ENCODE data around the gene MS4A4E. TPM values are rescaled to one million over a fixed set of nuclear protein-coding genes. Genes with fewer than 3 reads are reported as not detected.

The MS4A4E gene
- total and polyA plus RNA-seq, 2 experiments from 2014 or later: not detected

DNA sequence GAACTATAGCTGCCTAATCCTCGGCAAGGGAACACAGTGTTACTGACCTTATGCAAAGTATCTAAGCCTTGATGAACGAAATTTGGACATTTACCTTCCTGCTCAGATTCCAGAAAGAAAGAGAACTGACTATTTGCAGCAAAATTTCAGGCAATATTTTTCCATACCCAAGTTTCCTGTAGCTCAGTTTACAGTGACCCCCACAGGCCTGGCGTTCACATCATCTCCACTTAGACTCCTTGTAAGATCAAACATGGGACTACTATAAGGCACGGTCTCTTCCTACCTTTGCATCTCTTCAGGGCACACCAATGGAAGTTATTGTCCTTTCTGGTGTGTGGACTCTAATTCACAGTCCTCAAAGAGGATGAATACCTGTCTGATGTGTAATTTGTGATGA, 81.2 kb downstream of the MS4A4E start (continued):
- TF ChIP-seq EZH2 (IDR thresholded peaks at IDR 0.05; ENCODE audit: low read depth, unreplicated experiment): no peak
- TF ChIP-seq, protein P1, sequence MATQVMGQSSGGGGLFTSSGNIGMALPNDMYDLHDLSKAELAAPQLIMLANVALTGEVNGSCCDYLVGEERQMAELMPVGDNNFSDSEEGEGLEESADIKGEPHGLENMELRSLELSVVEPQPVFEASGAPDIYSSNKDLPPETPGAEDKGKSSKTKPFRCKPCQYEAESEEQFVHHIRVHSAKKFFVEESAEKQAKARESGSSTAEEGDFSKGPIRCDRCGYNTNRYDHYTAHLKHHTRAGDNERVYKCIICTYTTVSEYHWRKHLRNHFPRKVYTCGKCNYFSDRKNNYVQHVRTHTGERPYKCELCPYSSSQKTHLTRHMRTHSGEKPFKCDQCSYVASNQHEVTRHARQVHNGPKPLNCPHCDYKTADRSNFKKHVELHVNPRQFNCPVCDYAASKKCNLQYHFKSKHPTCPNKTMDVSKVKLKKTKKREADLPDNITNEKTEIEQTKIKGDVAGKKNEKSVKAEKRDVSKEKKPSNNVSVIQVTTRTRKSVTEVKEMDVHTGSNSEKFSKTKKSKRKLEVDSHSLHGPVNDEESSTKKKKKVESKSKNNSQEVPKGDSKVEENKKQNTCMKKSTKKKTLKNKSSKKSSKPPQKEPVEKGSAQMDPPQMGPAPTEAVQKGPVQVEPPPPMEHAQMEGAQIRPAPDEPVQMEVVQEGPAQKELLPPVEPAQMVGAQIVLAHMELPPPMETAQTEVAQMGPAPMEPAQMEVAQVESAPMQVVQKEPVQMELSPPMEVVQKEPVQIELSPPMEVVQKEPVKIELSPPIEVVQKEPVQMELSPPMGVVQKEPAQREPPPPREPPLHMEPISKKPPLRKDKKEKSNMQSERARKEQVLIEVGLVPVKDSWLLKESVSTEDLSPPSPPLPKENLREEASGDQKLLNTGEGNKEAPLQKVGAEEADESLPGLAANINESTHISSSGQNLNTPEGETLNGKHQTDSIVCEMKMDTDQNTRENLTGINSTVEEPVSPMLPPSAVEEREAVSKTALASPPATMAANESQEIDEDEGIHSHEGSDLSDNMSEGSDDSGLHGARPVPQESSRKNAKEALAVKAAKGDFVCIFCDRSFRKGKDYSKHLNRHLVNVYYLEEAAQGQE (IDR thresholded peaks at IDR 0.05; ENCODE audit: unreplicated experiment): no peak
- TF ChIP-seq STAT1 (IDR thresholded peaks at IDR 0.05; ENCODE audit: unreplicated experiment): no peak
- no peak for TF ChIP-seq ZNF331 (CRISPR knock-in tag; IDR thresholded peaks at IDR 0.05; ENCODE audit: low read depth)

- Mint-ChIP-seq H3K4me1 (no peaks in the 10 kb centered on the region), H3K27me3 (ENCODE audit: insufficient read depth, low read depth, poor library complexity) (no peaks in the 10 kb centered on the region), H3K4me3 (no peak overlapping the region), H3K9me3 (peaks cover 11% of the 10 kb centered on the region; the same call in 2 of the 3 replicates), H3K36me3 (ENCODE audit: low read depth) (no peaks in the 10 kb centered on the region), H3K27ac (no peak overlapping the region)
- Histone ChIP-seq H2AFZ (no peak overlapping the region), H3K27ac (ENCODE audit: low read depth) (no peak overlapping the region), H4K20me1 (replicated peaks; ENCODE audit: insufficient read depth) (no peaks in the 10 kb centered on the region), H3K4me2 (no peak overlapping the region), H3K27me3 (ENCODE audit: insufficient read depth) (no peaks in the 10 kb centered on the region), H3K4me3 (no peak overlapping the region), H3K36me3 (ENCODE audit: insufficient read depth) (no peaks in the 10 kb centered on the region), H3K79me2 (replicated peaks; ENCODE audit: insufficient read depth) (no peaks in the 10 kb centered on the region), H3K9me2 (ENCODE audit: insufficient read depth) (no peaks in the 10 kb centered on the region), H3K4me1 (ENCODE audit: insufficient read depth) (no peaks in the 10 kb centered on the region), H3F3A (replicated peaks; ENCODE audit: low read depth) (no peaks in the 10 kb centered on the region)
- ATAC-seq (no peak), DNase-seq (ENCODE audit: low spot score) (no peak)
- no peak for TF ChIP-seq CREB1 (CRISPR knock-in tag; IDR thresholded peaks at IDR 0.05; ENCODE audit: low read depth)
Observed at GRCh38 chr11:60161107-60161506, 81.8 kb downstream of the MS4A4E start.

- no peaks in the 10 kb centered on the region for H3K4me1 Mint-ChIP-seq
- no peaks in the 10 kb centered on the region for H4K20me1 ChIP-seq (replicated peaks; ENCODE audit: insufficient read depth)
- H3K4me3 ChIP-seq: no peak overlapping the region
- H3K4me1 ChIP-seq (ENCODE audit: insufficient read depth): no peaks in the 10 kb centered on the region
- no peak overlapping the region for H3K4me3 Mint-ChIP-seq
- H3K4me2 ChIP-seq: no peak overlapping the region
- no peaks in the 10 kb centered on the region for H3K36me3 Mint-ChIP-seq (ENCODE audit: low read depth)
- H3K27me3 ChIP-seq (ENCODE audit: insufficient read depth): no peaks in the 10 kb centered on the region
- H3K36me3 ChIP-seq (ENCODE audit: insufficient read depth): no peaks in the 10 kb centered on the region
- no peak for ATAC-seq
- peak overlapping the region; percentile 44; the same call in 1 of the 2 replicates for H2AFZ ChIP-seq
- no peak overlapping the region for H3K27ac Mint-ChIP-seq
- H3K27me3 Mint-ChIP-seq (ENCODE audit: insufficient read depth, low read depth, poor library complexity): no peaks in the 10 kb centered on the region
- H3K27ac ChIP-seq (ENCODE audit: low read depth): no peak overlapping the region
- H3F3A ChIP-seq (replicated peaks; ENCODE audit: low read depth): no peaks in the 10 kb centered on the region
- peaks cover 2% of the 10 kb centered on the region; the same call in 2 of the 3 replicates for H3K9me3 Mint-ChIP-seq
- no peaks in the 10 kb centered on the region for H3K9me2 ChIP-seq (ENCODE audit: insufficient read depth)
- H3K79me2 ChIP-seq (replicated peaks; ENCODE audit: insufficient read depth): no peaks in the 10 kb centered on the region
- no peak for DNase-seq (ENCODE audit: low spot score)
- TF ChIP-seq, protein P2, sequence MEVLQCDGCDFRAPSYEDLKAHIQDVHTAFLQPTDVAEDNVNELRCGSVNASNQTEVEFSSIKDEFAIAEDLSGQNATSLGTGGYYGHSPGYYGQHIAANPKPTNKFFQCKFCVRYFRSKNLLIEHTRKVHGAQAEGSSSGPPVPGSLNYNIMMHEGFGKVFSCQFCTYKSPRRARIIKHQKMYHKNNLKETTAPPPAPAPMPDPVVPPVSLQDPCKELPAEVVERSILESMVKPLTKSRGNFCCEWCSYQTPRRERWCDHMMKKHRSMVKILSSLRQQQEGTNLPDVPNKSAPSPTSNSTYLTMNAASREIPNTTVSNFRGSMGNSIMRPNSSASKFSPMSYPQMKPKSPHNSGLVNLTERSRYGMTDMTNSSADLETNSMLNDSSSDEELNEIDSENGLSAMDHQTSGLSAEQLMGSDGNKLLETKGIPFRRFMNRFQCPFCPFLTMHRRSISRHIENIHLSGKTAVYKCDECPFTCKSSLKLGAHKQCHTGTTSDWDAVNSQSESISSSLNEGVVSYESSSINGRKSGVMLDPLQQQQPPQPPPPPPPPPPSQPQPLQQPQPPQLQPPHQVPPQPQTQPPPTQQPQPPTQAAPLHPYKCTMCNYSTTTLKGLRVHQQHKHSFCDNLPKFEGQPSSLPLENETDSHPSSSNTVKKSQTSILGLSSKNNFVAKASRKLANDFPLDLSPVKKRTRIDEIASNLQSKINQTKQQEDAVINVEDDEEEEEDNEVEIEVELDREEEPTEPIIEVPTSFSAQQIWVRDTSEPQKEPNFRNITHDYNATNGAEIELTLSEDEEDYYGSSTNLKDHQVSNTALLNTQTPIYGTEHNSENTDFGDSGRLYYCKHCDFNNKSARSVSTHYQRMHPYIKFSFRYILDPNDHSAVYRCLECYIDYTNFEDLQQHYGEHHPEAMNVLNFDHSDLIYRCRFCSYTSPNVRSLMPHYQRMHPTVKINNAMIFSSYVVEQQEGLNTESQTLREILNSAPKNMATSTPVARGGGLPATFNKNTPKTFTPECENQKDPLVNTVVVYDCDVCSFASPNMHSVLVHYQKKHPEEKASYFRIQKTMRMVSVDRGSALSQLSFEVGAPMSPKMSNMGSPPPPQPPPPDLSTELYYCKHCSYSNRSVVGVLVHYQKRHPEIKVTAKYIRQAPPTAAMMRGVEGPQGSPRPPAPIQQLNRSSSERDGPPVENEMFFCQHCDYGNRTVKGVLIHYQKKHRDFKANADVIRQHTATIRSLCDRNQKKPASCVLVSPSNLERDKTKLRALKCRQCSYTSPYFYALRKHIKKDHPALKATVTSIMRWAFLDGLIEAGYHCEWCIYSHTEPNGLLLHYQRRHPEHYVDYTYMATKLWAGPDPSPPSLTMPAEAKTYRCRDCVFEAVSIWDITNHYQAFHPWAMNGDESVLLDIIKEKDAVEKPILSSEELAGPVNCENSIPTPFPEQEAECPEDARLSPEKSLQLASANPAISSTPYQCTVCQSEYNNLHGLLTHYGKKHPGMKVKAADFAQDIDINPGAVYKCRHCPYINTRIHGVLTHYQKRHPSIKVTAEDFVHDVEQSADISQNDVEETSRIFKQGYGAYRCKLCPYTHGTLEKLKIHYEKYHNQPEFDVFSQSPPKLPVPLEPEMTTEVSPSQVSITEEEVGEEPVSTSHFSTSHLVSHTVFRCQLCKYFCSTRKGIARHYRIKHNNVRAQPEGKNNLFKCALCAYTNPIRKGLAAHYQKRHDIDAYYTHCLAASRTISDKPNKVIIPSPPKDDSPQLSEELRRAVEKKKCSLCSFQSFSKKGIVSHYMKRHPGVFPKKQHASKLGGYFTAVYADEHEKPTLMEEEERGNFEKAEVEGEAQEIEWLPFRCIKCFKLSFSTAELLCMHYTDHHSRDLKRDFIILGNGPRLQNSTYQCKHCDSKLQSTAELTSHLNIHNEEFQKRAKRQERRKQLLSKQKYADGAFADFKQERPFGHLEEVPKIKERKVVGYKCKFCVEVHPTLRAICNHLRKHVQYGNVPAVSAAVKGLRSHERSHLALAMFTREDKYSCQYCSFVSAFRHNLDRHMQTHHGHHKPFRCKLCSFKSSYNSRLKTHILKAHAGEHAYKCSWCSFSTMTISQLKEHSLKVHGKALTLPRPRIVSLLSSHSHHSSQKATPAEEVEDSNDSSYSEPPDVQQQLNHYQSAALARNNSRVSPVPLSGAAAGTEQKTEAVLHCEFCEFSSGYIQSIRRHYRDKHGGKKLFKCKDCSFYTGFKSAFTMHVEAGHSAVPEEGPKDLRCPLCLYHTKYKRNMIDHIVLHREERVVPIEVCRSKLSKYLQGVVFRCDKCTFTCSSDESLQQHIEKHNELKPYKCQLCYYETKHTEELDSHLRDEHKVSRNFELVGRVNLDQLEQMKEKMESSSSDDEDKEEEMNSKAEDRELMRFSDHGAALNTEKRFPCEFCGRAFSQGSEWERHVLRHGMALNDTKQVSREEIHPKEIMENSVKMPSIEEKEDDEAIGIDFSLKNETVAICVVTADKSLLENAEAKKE (CRISPR knock-in tag; IDR thresholded peaks at IDR 0.05): no peak
- no peak for TF ChIP-seq POLR2AphosphoS5 (IDR thresholded peaks at IDR 0.05; ENCODE audit: low read depth)
- TF ChIP-seq ZNF114 (CRISPR knock-in tag; IDR thresholded peaks at IDR 0.05): no peak
- TF ChIP-seq CREB1 (CRISPR knock-in tag; IDR thresholded peaks at IDR 0.05; ENCODE audit: low read depth): no peak
- TF ChIP-seq STAT1 (IDR thresholded peaks at IDR 0.05; ENCODE audit: unreplicated experiment): no peak
- no peak for TF ChIP-seq ZNF331 (CRISPR knock-in tag; IDR thresholded peaks at IDR 0.05; ENCODE audit: low read depth)
- no peak for TF ChIP-seq NANOG (IDR thresholded peaks at IDR 0.05; ENCODE audit: borderline replicate concordance)
Observed at GRCh38 chr11:60159868-60160267, 83.1 kb downstream of the MS4A4E start.
